H9 (cell line): ENCODE results near the gene PRR7. TPM values are rescaled to one million over a fixed set of nuclear protein-coding genes. Genes with fewer than 3 reads are reported as not detected.
A peak's percentile ranks its signal among the peaks of the same experiment; 100 is the strongest.

Experiments used
- DNase-seq: peaks from one replicate; pipeline ENCODE4 v3.0.0-alpha.2; 2017
- H2AFZ ChIP-seq: one replicate; pipeline ENCODE4 v1.6.1; 2013; ENCODE audit warnings: mild to moderate bottlenecking, low read length, control low read depth, moderate library complexity
- H2AK5ac ChIP-seq: 2 replicates; pipeline ENCODE4 v1.6.1; 2013; ENCODE audit warnings: low read length, control low read depth, mixed read lengths; ENCODE audit not compliant: insufficient read length
- H2BK120ac ChIP-seq: one replicate; pipeline ENCODE4 v1.6.1; 2013; ENCODE audit warnings: low read depth, mild to moderate bottlenecking, low read length, control low read depth, inconsistent platforms; ENCODE audit not compliant: poor library complexity, severe bottlenecking
- H2BK12ac ChIP-seq: 2 replicates; pipeline ENCODE4 v1.6.1; 2013; ENCODE audit warnings: low read length, control low read depth, mixed read lengths, low read depth; ENCODE audit not compliant: insufficient read length
- H2BK15ac ChIP-seq: 2 replicates; pipeline ENCODE4 v1.6.1; 2013; ENCODE audit warnings: low read depth, low read length, control low read depth
- H2BK20ac ChIP-seq: one replicate; pipeline ENCODE4 v1.6.1; 2013; ENCODE audit warnings: low read depth, mild to moderate bottlenecking, low read length, control low read depth, inconsistent platforms; ENCODE audit not compliant: poor library complexity, severe bottlenecking
- H2BK5ac ChIP-seq: 2 replicates; pipeline ENCODE4 v1.6.1; 2013; ENCODE audit warnings: low read length, control low read depth, mixed read lengths; ENCODE audit not compliant: insufficient read length
- H3K14ac ChIP-seq: 2 replicates; pipeline ENCODE4 v1.6.1; 2013; ENCODE audit warnings: low read length, control low read depth; ENCODE audit not compliant: insufficient read depth
- H3K18ac ChIP-seq: 2 replicates; pipeline ENCODE4 v1.6.1; 2013; ENCODE audit warnings: low read depth, mild to moderate bottlenecking, mixed read lengths, low read length, control low read depth; ENCODE audit not compliant: insufficient read length
- H3K23ac ChIP-seq: 2 replicates; pipeline ENCODE4 v1.6.1; 2013; ENCODE audit warnings: low read length, control low read depth, mixed read lengths, low read depth; ENCODE audit not compliant: insufficient read length
- H3K23me2 ChIP-seq: 2 replicates; pipeline ENCODE4 v1.6.1; 2013; ENCODE audit warnings: low read depth, mild to moderate bottlenecking, mixed read lengths, low read length, control low read depth; ENCODE audit not compliant: insufficient read length, poor library complexity, severe bottlenecking
- H3K27ac ChIP-seq: 2 replicates; pipeline ENCODE4 v1.5.1; 2013; ENCODE audit warnings: low read length, control low read depth, mixed read lengths, low read depth; ENCODE audit not compliant: insufficient read length
- H3K27me3 ChIP-seq: 2 replicates; pipeline ENCODE4 v1.6.1; 2013; ENCODE audit warnings: low read length, control low read depth, inconsistent platforms; ENCODE audit not compliant: insufficient read depth
- H3K4ac ChIP-seq: 2 replicates; pipeline ENCODE4 v1.6.1; 2013; ENCODE audit warnings: low read depth, mild to moderate bottlenecking, control low read depth, inconsistent platforms, low read length, moderate library complexity
- H3K4me1 ChIP-seq: 2 replicates; pipeline ENCODE4 v1.6.1; 2013; ENCODE audit warnings: low read length, control low read depth, inconsistent platforms; ENCODE audit not compliant: insufficient read depth
- H3K4me2 ChIP-seq: 2 replicates; pipeline ENCODE4 v1.6.1; 2013; ENCODE audit warnings: low read length, control low read depth, mixed read lengths; ENCODE audit not compliant: insufficient read length, insufficient read depth
- H3K56ac ChIP-seq: 2 replicates; pipeline ENCODE4 v1.6.1; 2013; ENCODE audit warnings: low read depth, mild to moderate bottlenecking, mixed read lengths, low read length, control low read depth; ENCODE audit not compliant: insufficient read length
- H3K79me1 ChIP-seq: 2 replicates; pipeline ENCODE4 v1.6.1; 2013; ENCODE audit warnings: low read depth, mild to moderate bottlenecking, moderate library complexity, low read length, control low read depth, inconsistent platforms; ENCODE audit not compliant: insufficient read depth, poor library complexity, severe bottlenecking
- H3K79me2 ChIP-seq: 2 replicates; pipeline ENCODE4 v1.6.1; 2013; ENCODE audit warnings: low read length, control low read depth, inconsistent platforms; ENCODE audit not compliant: insufficient read depth
- H3K9ac ChIP-seq: 2 replicates; pipeline ENCODE4 v1.6.1; 2013; ENCODE audit warnings: low read length, control low read depth, mixed read lengths; ENCODE audit not compliant: insufficient read length; ENCODE audit errors: extremely low read depth
- H3K9me3 ChIP-seq: one replicate; pipeline ENCODE4 v1.6.1; 2013; ENCODE audit warnings: low read depth, low read length, inconsistent platforms; ENCODE audit not compliant: control insufficient read depth
- H3T11ph ChIP-seq: one replicate; pipeline ENCODE4 v1.6.1; 2013; ENCODE audit warnings: mild to moderate bottlenecking, low read length, control low read depth, inconsistent platforms
- H4K20me1 ChIP-seq: one replicate; pipeline ENCODE4 v1.6.1; 2013; ENCODE audit not compliant: control insufficient read depth, insufficient read length, insufficient read depth
- H4K5ac ChIP-seq: 2 replicates; pipeline ENCODE4 v1.6.1; 2013; ENCODE audit warnings: low read depth, mild to moderate bottlenecking, mixed read lengths, low read length, control low read depth; ENCODE audit not compliant: insufficient read length
- H4K8ac ChIP-seq: replicated peaks from 2 replicates; pipeline ENCODE4 v1.6.1; 2013; ENCODE audit warnings: low read length, control low read depth, mixed read lengths, low read depth; ENCODE audit not compliant: insufficient read length
- H4K91ac ChIP-seq: 2 replicates; pipeline ENCODE4 v1.6.1; 2013; ENCODE audit warnings: low read depth, mild to moderate bottlenecking, moderate library complexity, mixed read lengths, low read length, control low read depth; ENCODE audit not compliant: insufficient read length
- H3K27ac Mint-ChIP-seq, 3 experiments: 2 replicates in 2 of 3; 3 replicates in 1 of 3; pipeline ENCODE4 v1.8.0; 2020 to 2021; ENCODE audit warnings: mixed read lengths in 3 of 3, mild to moderate bottlenecking in 1 of 3, moderate library complexity in 1 of 3
- H3K27me3 Mint-ChIP-seq: 2 replicates; pipeline ENCODE4 v1.8.0; 2021; ENCODE audit warnings: low read depth, mild to moderate bottlenecking, moderate library complexity, mixed read lengths
- H3K36me3 Mint-ChIP-seq, 3 experiments: 2 replicates in 2 of 3; 3 replicates in 1 of 3; pipeline ENCODE4 v1.8.0; 2020 to 2021; ENCODE audit warnings: low read depth in 3 of 3, mixed read lengths in 3 of 3; ENCODE audit not compliant: insufficient read depth in 1 of 3
- H3K4me1 Mint-ChIP-seq, 2 experiments: 2 replicates each; pipeline ENCODE4 v1.8.0; 2020; ENCODE audit warnings: mixed read lengths in 2 of 2
- H3K4me3 Mint-ChIP-seq, 2 experiments: 2 replicates in 1 of 2; 3 replicates in 1 of 2; pipeline ENCODE4 v1.8.0; 2020 to 2021; ENCODE audit warnings: mild to moderate bottlenecking in 2 of 2, mixed read lengths in 2 of 2, moderate library complexity in 1 of 2
- H3K9me3 Mint-ChIP-seq, 2 experiments: 2 replicates in 1 of 2; 3 replicates in 1 of 2; pipeline ENCODE4 v1.8.0; 2020; ENCODE audit warnings: mild to moderate bottlenecking in 2 of 2, mixed read lengths in 2 of 2, moderate library complexity in 1 of 2
- WGBS: extraction: QIAGEN DNeasy Blood & Tissue Kit; methylation state at CpG from one replicate; pipeline ENCODE4 v1.1.7; 2013; ENCODE audit warnings: missing lambda C conversion rate, low lambda C conversion rate, mixed read lengths; ENCODE audit not compliant: insufficient read length; ENCODE audit errors: extremely low coverage; 5-methylcytosine and 5-hydroxymethylcytosine counted together
- total RNA-seq: library from RNA; stranded (reverse); gene quantifications from 2 replicates; pipeline ENCODE4 v1.2.1, GENCODE V29; 2021
- TF ChIP-seq, protein P1 (sequence below): fragments of 200-600 bp; sonication (generic); conservative IDR thresholded peaks from 3 replicates; pipeline ENCODE4 v1.8.0; 2021; ENCODE audit warnings: antibody characterized with exemption, mild to moderate bottlenecking

The PRR7 gene
- total RNA-seq, 1 experiment from 2014 or later = 9.6 TPM

GRCh38 chr5:177491983-177492746 lies 45.6 kb downstream of the PRR7 start:
- no peak overlapping the region for H3K4me2 ChIP-seq

More at GRCh38 chr5:177491983-177492746, 45.6 kb downstream of the PRR7 start:
- Histone ChIP-seq H2BK20ac (no peak overlapping the region), H3K9me3 (no peaks in the 10 kb centered on the region), H2AFZ (no peak overlapping the region), H4K5ac (no peak overlapping the region), H3T11ph (no peak overlapping the region), H2BK120ac (no peak overlapping the region), H4K8ac (no peak overlapping the region), H2BK12ac (no peak overlapping the region), H3K14ac (no peak overlapping the region; the same call in 1 of the 2 replicates), H2AK5ac (no peak overlapping the region), H2BK15ac (no peak overlapping the region), H3K18ac (no peak overlapping the region), H4K20me1 (no peaks in the 10 kb centered on the region), H3K79me2 (no peaks in the 10 kb centered on the region), H3K27me3 (no peaks in the 10 kb centered on the region), H3K79me1 (no peaks in the 10 kb centered on the region), H2BK5ac (no peak overlapping the region), H3K23ac (no peak overlapping the region), H4K91ac (no peak overlapping the region), H3K56ac (no peak overlapping the region), H3K4me1 (peaks cover 5% of the 10 kb centered on the region; the same call in 1 of the 2 replicates), H3K4ac (no peak overlapping the region), H3K27ac (no peak overlapping the region), H3K23me2 (peaks cover 4% of the 10 kb centered on the region), H3K9ac (no peak overlapping the region)
- Mint-ChIP-seq H3K9me3 (no peaks in the 10 kb centered on the region; a peak in 1 of 5 replicates), H3K36me3 (peaks cover 38 to 64% (median 59%) of the 10 kb centered on the region in 3 experiments), H3K4me1 (peaks cover 20 to 43% of the 10 kb centered on the region in 2 experiments), H3K27me3 (no peaks in the 10 kb centered on the region), H3K4me3 (no peak overlapping the region), H3K27ac (peak overlapping the region in 2 of 3 experiments; percentile 75 to 93; a peak in 4 of 7 replicates)
- no peak for DNase-seq
- no CpG with 5 or more reads among the region's 54 CpGs for WGBS
- TF ChIP-seq, protein P1, sequence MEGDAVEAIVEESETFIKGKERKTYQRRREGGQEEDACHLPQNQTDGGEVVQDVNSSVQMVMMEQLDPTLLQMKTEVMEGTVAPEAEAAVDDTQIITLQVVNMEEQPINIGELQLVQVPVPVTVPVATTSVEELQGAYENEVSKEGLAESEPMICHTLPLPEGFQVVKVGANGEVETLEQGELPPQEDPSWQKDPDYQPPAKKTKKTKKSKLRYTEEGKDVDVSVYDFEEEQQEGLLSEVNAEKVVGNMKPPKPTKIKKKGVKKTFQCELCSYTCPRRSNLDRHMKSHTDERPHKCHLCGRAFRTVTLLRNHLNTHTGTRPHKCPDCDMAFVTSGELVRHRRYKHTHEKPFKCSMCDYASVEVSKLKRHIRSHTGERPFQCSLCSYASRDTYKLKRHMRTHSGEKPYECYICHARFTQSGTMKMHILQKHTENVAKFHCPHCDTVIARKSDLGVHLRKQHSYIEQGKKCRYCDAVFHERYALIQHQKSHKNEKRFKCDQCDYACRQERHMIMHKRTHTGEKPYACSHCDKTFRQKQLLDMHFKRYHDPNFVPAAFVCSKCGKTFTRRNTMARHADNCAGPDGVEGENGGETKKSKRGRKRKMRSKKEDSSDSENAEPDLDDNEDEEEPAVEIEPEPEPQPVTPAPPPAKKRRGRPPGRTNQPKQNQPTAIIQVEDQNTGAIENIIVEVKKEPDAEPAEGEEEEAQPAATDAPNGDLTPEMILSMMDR = no peak
